ENCODE data around the gene TSPAN31.
A peak's percentile ranks its signal among the peaks of the same experiment; 100 is the strongest.
"Not testable (repeated sequence)": the region's sequence is repeated elsewhere in the genome, so short reads cannot be mapped to it uniquely, and the experiment has no call there.

The TSPAN31 gene

GRCh38 chr12:57767305-57767698, 22.5 kb downstream of the TSPAN31 start:
- no peak for DNase-seq (ENCODE audit: low spot score)

- DNase-seq (ENCODE audit: low spot score): no peak
Observed at GRCh38 chr12:57767876-57768275, 23.0 kb downstream of the TSPAN31 start.

DNA sequence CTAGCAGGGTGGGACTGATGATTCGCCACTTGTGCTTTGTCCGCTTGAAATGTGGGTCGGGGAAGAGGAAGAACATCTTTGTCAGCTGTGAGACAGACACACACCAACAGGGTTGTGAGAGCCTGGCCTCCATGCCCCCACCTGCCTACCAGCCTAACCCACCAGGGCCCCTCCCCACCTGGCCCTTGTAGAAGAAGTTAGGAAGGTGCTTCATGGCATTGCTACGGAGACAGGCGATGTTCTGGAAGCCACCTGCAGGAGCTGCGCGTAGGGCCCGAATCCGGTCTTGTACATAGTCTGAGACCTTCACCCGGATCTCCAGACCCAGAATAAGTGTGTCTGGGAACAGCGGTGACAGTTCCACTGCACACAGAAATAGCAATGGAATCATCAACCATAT, 24.8 kb downstream of the TSPAN31 start:
- DNase-seq (ENCODE audit: low spot score): no peak

- DNase-seq (ENCODE audit: low spot score): no peak
Observed at GRCh38 chr12:57770734-57771133, 25.9 kb downstream of the TSPAN31 start.

DNA sequence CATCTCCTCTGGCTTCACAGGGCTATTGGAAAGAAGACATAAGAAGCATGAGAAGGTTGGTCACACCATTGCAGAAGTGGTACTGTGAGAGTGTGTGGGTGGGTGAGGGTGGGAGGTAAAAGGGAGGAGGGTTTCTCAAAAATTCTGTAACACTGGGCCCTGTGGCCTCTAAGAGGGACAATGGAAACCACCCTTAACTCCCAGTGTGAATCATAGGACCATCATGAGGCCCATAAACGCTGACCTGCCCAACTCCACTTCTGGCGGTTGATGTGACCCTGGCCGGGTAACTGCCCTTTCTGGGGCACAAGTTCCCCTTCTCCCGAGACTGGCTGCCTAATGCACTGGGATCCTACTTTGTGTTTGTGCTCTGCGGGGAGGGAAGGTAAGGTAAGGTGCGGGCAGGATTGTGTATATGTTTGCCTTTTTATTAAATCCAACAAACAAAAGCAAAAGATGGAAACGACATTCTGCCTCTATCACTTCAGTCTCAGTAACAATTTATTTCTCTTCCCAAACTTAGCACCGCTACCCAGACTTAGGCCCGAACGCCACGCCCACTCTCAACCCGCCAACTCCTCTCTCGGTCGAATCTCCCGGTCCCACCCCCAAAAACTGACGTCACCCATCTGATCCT, 26.5 kb downstream of the TSPAN31 start:
- no peak for DNase-seq (ENCODE audit: low spot score)

DNA sequence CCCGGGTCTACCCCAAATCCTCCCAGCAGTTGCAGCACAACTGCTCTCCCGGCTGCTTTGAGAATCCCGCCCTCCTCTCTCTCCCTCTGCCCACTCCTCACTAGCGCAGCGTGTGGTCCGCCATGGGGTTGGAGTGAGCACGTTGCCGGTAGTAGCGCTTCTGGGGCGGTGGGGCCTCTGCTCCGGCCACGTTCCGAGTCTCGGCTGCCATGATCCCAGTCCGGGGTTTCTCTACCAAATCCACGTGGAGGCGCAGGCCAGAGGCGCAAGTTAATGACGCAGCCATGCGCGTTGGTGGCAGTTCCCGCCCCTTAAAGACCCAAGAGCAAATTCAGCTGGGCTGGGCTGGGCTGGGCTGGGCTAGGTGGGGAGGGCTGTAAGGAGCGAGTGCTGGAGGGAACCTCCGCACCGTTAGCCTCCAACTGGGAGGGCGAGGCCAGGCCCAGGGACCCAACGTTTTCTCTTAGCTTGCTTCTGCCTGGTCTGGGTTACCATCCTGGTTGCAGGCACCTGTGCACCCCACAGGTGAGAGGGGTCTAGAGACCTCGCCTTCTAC, 27.1 kb downstream of the TSPAN31 start, which contains the start of gene METTL1:
Gene METTL1 (minus strand): TSS at position 233 of the 556 bp plus-strand sequence. CDS start 22 bp downstream, at position 211.
- DNase-seq (ENCODE audit: low spot score): peak; percentile 98

DNA sequence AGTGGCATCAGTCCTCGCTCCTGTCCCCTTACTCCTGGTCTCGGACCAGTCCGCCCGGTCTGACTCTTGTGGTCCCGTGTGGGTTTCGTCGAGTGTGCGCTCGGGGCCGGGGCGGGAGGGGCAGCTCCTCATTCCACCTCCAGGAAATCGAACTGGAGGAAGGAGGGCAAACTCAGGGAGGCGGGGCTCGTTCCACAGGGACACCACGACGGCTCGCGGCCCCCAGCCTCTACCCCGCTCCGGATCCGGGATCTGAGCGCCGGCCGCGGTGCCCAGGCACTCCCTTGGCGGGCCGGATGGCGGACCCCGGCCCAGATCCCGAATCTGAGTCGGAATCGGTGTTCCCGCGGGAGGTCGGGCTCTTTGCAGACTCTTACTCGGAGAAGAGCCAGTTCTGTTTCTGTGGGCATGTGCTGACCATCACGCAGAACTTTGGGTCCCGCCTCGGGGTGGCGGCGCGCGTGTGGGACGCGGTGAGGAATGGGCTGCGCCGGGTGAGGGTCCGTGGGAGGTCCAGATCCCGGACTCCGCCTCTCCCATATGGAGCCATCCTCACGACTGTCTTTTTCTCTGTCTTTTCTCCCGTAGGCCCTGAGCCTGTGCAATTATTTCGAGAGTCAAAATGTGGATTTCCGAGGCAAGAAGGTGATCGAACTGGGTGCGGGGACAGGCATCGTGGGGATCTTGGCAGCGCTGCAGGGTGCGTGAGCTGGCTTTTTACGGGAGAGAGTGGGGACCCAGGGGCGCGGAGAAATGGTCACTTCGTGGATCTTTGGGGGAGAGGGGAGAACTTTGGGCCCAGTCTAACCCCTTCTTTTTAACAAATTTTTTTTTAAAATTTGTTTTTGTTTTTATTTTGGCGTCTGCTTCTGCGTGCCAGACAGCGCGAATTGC, 27.8 kb downstream of the TSPAN31 start, which contains the start of gene EEF1AKMT3:
Gene EEF1AKMT3 (plus strand): TSS at position 186 of the 894 bp plus-strand sequence. CDS start 111 bp downstream, at position 297.
- DNase-seq (ENCODE audit: low spot score): peak; percentile 83

- not testable (repeated sequence) for DNase-seq (ENCODE audit: low spot score)
Observed at GRCh38 chr12:57774634-57775033, 29.8 kb downstream of the TSPAN31 start.

DNA sequence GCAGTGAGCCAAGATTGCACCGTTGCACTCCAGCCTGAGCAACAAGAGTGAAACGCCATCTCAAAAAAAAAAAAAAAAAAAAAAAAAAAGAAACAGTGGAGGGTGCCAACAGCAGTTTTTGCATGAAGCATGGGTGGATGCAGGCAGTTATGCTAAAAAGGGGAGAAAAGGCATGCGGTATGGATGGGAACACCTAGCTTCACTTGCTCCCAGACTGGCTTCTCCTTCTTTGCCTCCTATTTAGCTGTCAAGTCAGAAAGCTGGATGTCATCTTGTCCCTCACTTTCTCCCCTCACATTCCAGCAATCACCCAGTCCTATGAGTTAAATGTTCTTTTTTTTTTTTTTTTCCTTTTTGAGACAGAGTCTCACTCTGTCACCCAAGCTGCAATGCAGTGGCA, 30.2 kb downstream of the TSPAN31 start:
- no peak for DNase-seq (ENCODE audit: low spot score)

- DNase-seq (ENCODE audit: low spot score): no peak
Observed at GRCh38 chr12:57775563-57776246, 30.9 kb downstream of the TSPAN31 start.

- no peak for DNase-seq (ENCODE audit: low spot score)
Observed at GRCh38 chr12:57776247-57776587, 31.4 kb downstream of the TSPAN31 start.

- DNase-seq (ENCODE audit: low spot score): no peak
Observed at GRCh38 chr12:57777367-57777766, 32.5 kb downstream of the TSPAN31 start.

- no peak for DNase-seq (ENCODE audit: low spot score)
Observed at GRCh38 chr12:57777911-57778310, 33.1 kb downstream of the TSPAN31 start.

DNA sequence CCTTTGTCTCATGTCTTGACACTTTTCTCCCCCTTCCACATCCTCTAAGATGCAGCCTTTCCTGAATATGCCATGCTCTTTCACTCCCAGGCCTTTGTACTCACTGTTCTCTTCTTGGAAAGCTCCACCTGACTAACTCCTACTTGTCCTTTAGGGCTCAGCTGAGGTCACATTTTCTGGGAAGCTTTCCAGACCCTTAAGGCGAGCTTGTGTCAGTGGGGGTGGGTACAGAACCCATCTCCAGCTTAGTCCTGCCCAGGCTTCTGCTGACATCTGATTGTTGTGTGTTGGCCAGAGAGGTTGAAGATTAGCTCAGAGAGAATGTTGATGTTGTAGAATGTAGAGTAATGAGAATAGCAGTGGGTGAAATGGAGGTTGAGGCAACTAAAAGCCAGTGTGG, 34.9 kb downstream of the TSPAN31 start:
- DNase-seq (ENCODE audit: low spot score): no peak

- no peak for DNase-seq (ENCODE audit: low spot score)
Observed at GRCh38 chr12:57780284-57780897, 35.6 kb downstream of the TSPAN31 start.

- no peak for DNase-seq (ENCODE audit: low spot score)
Observed at GRCh38 chr12:57781244-57781643, 36.4 kb downstream of the TSPAN31 start.

- no peak for DNase-seq (ENCODE audit: low spot score)
Observed at GRCh38 chr12:57781801-57782200, 37.0 kb downstream of the TSPAN31 start.

- no peak for DNase-seq (ENCODE audit: low spot score)
Observed at GRCh38 chr12:57782243-57782607, 37.4 kb downstream of the TSPAN31 start.

- peak; percentile 97 for DNase-seq (ENCODE audit: low spot score)
Observed at GRCh38 chr12:57782608-57783465, 38.0 kb downstream of the TSPAN31 start, which contains the start of gene TSFM. Gene TSFM, plus strand, starts transcription at chr12:57782787. Its CDS starts 15 bp downstream, at chr12:57782802.

- no peak for DNase-seq (ENCODE audit: low spot score)
Observed at GRCh38 chr12:57783466-57783801, 38.6 kb downstream of the TSPAN31 start.

GRCh38 chr12:57783861-57784260, 39.0 kb downstream of the TSPAN31 start:
- DNase-seq (ENCODE audit: low spot score): no peak
